K562 (cell line): Measurements from ENCODE around the gene PCDHA6.

ENCODE experiments used
- CEBPB ChIP-seq: fragments of 450-650 bp; IDR thresholded peaks from 2 replicates; pipeline ENCODE4 v1.6.1; 2016; ENCODE audit warnings: missing genetic modification characterization, missing compliant biosample characterization
- JUN ChIP-seq, 2 experiments: sonication (generic) in 1 of 2; formaldehyde crosslinking in 1 of 2; IDR thresholded peaks; 2 replicates each; pipeline versions ENCODE4 v1.6.1 to v1.8.0; 2012 to 2022; ENCODE audit warnings: borderline replicate concordance in 2 of 2, mild to moderate bottlenecking in 2 of 2, improper control_type of control experiment in 1 of 2, low read depth in 1 of 2, low read length in 1 of 2, missing genetic modification reagents in 1 of 2
- TOE1 ChIP-seq, 2 experiments: fragments of 450-650 bp in 1 of 2; sonication (generic) in 1 of 2; formaldehyde crosslinking in 1 of 2; IDR thresholded peaks; 2 replicates each; pipeline versions ENCODE4 v1.7.1 to v1.8.0; 2016 to 2022; ENCODE audit warnings: borderline replicate concordance in 2 of 2, mild to moderate bottlenecking in 2 of 2, antibody characterized with exemption in 1 of 2, inconsistent platforms in 1 of 2, low read depth in 1 of 2, missing genetic modification reagents in 1 of 2, moderate library complexity in 1 of 2
- ZNF75A ChIP-seq: fragments of 450-650 bp; formaldehyde crosslinking; IDR thresholded peaks from 2 replicates; pipeline ENCODE4 v1.4.0; 2020; ENCODE audit warnings: mild to moderate bottlenecking
- TF ChIP-seq, protein P1 (sequence below), 3 experiments: IDR thresholded peaks in 2 of 3; conservative IDR thresholded peaks in 1 of 3; 2 replicates each; pipeline ENCODE4 v1.5.1; 2011 to 2012; ENCODE audit warnings: low read length in 3 of 3, mild to moderate bottlenecking in 3 of 3, control low read depth in 2 of 3, improper control_type of control experiment in 1 of 3, inconsistent platforms in 1 of 3, low read depth in 1 of 3, mixed read lengths in 1 of 3, moderate library complexity in 1 of 3; ENCODE audit not compliant: insufficient read depth in 2 of 3
- TF ChIP-seq, protein P2 (sequence below): sonication (generic); formaldehyde crosslinking; IDR thresholded peaks from 2 replicates; pipeline ENCODE4 v1.8.0; 2022; ENCODE audit warnings: mild to moderate bottlenecking, missing genetic modification reagents
- TF ChIP-seq, protein P3 (sequence below): sonication (generic); formaldehyde crosslinking; IDR thresholded peaks from 2 replicates; pipeline ENCODE4 v1.9.0; 2022; ENCODE audit warnings: mild to moderate bottlenecking, missing genetic modification reagents

DNA sequence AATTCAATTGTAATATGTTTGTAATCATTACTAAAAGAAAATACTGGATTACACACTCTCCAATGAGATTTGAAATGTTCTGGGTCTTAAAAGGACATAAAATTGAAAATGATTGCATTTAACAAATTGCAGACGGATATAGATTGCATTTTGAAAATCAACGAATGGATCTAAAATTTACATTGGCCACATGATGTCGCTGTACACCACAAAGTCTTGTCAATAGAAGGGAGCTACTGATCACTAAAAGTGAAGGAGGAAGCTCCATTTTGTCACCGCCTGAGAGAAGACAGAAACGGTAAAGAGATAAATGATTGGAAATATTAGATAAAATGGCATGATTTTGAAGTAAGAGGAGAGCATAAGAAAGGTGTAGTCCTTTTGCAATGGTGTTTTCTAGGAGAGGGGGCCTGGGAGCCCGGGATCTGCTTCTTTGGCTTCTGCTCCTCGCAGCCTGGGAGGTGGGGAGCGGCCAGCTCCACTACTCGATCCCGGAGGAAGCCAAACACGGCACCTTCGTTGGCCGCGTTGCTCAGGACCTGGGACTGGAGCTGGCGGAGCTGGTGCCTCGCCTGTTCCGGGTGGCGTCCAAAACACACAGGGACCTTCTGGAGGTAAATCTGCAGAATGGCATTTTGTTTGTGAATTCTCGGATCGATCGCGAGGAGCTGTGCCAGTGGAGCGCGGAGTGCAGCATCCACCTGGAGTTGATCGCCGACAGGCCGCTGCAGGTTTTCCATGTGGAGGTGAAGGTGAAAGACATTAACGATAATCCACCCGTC, 41.7 kb upstream of the PCDHA6 start, which contains the start of gene PCDHA1:
- TF ChIP-seq, protein P1, sequence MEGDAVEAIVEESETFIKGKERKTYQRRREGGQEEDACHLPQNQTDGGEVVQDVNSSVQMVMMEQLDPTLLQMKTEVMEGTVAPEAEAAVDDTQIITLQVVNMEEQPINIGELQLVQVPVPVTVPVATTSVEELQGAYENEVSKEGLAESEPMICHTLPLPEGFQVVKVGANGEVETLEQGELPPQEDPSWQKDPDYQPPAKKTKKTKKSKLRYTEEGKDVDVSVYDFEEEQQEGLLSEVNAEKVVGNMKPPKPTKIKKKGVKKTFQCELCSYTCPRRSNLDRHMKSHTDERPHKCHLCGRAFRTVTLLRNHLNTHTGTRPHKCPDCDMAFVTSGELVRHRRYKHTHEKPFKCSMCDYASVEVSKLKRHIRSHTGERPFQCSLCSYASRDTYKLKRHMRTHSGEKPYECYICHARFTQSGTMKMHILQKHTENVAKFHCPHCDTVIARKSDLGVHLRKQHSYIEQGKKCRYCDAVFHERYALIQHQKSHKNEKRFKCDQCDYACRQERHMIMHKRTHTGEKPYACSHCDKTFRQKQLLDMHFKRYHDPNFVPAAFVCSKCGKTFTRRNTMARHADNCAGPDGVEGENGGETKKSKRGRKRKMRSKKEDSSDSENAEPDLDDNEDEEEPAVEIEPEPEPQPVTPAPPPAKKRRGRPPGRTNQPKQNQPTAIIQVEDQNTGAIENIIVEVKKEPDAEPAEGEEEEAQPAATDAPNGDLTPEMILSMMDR (IDR thresholded peaks at IDR 0.05 in 2 of 3, conservative IDR thresholded peaks at IDR 0.05 in 1 of 3; ENCODE audit: insufficient read depth in 2 of 3, low read depth in 1 of 3, low read length in 3 of 3): peak; percentile 16 to 36 (median 25); a peak in 3 of 6 replicates
- TF ChIP-seq JUN (IDR thresholded peaks at IDR 0.05; ENCODE audit: borderline replicate concordance, low read depth, low read length) (no peak), JUN (CRISPR knock-in tag; IDR thresholded peaks at IDR 0.05; ENCODE audit: borderline replicate concordance) (no peak), CEBPB (tag) (no peak), ZNF75A (CRISPR knock-in tag) (no peak), TOE1 (IDR thresholded peaks at IDR 0.05; ENCODE audit: borderline replicate concordance) (no peak), TOE1 (CRISPR knock-in tag; IDR thresholded peaks at IDR 0.05; ENCODE audit: borderline replicate concordance, low read depth) (no peak)
- TF ChIP-seq, protein P2, sequence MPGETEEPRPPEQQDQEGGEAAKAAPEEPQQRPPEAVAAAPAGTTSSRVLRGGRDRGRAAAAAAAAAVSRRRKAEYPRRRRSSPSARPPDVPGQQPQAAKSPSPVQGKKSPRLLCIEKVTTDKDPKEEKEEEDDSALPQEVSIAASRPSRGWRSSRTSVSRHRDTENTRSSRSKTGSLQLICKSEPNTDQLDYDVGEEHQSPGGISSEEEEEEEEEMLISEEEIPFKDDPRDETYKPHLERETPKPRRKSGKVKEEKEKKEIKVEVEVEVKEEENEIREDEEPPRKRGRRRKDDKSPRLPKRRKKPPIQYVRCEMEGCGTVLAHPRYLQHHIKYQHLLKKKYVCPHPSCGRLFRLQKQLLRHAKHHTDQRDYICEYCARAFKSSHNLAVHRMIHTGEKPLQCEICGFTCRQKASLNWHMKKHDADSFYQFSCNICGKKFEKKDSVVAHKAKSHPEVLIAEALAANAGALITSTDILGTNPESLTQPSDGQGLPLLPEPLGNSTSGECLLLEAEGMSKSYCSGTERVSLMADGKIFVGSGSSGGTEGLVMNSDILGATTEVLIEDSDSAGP: no peak
- TF ChIP-seq, protein P3, sequence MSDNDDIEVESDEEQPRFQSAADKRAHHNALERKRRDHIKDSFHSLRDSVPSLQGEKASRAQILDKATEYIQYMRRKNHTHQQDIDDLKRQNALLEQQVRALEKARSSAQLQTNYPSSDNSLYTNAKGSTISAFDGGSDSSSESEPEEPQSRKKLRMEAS (CRISPR knock-in tag): no peak
